Muscle of arm (tissue), 12 donors: ENCODE data around the gene TMEM178B. TPM values are rescaled to one million over a fixed set of nuclear protein-coding genes. Genes with fewer than 3 reads are reported as not detected.
"Not testable (repeated sequence)": the region's sequence is repeated elsewhere in the genome, so short reads cannot be mapped to it uniquely, and the experiment has no call there.

Experiments used
- DNase-seq: peaks from one replicate; pipeline ENCODE4 v3.0.0-alpha.2; 2013
- polyA plus RNA-seq, 12 donors: library from polyadenylated mRNA; unstranded; fragments of 120-200 nt; gene quantifications; one replicate each; pipeline ENCODE4 v1.2.1, GENCODE V29; 2013; ENCODE audit not compliant: insufficient read length in 12 of 12

TMEM178B gene
- polyA plus RNA-seq, 12 donors: 0.50 to 1.9 (median 0.73) TPM; not detected in 1

GRCh38 chr7:141074162-141074991 lies 513 bp downstream of the TMEM178B start:
- no peak for DNase-seq

GRCh38 chr7:141074997-141075396 lies 1.1 kb downstream of the TMEM178B start:
- DNase-seq: no peak

- no peak for DNase-seq
Observed at GRCh38 chr7:141076377-141076776, 2.5 kb downstream of the TMEM178B start.

DNA sequence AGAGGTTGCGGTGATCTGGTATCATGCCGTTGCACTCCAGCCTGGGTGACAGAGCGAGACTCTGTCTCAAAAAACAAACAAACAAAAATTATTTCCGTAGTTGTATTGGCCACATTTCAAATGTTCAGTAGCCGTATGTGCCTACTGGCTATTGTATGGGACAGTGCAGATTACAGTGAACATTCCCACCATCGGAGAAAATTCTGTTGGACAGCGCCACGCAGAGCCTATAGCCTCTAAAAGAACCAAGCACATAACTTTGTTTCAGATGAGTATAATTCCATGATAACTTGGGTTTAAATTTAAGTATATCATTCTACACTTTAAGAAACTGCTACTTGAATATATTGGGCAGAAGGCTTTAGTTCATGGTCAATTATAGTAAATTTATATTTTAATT lies 5.4 kb downstream of the TMEM178B start:
- no peak for DNase-seq

GRCh38 chr7:141089490-141089889 lies 15.6 kb downstream of the TMEM178B start:
- DNase-seq: not testable (repeated sequence)

DNA sequence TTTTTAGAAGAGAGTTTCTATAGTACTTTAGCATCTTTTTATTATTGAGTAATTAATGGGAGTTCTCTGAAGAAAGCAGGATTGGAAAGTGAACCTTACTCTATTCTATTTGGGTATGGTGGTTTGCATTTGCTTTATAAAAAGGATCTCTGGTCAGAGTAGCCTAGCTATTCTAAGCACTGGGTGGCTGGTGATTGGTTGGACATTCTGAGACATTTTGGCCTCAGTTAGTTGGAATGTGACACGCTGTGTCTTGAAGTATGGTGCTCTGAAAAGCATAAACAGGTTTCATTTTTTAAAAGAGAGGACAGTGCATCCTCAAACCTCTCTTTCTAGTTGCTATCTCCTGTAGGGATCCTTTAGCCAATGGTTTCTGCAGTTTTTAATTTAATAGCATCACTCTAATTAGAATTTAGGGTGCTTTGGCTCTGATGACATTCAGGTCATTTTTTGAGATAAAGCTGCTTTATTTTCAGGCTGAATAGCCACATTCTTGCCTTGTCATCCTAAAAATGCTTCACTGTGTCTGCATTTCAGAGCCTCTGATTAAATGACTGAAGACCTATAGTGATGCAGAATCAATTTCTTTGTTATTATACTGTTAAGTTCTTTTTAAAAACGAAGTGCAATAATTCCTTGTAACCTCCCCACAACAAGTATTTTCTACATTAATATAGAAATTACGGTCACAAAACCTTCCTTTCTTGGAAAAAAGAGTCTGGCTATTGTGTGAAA lies 20.6 kb downstream of the TMEM178B start:
- DNase-seq: no peak

DNA sequence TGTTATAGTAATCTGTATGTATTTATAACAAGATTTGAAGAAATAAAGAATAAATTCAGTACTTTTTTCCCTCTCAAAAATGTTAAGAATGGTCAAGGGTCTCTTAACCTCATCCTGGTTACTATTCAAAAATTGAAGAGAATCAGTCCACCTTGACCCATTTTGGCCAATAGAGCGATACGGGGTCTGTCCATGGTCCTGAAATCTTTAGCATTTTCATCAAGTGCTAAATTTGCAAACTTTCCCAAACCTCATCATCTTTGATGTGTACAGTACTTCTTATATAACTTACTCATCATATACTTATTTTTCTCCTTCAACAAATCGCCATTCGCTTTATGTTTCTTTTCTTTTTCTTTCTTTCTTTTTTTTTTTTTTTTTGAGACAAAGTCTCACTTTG lies 23.6 kb downstream of the TMEM178B start:
- DNase-seq: no peak

DNA sequence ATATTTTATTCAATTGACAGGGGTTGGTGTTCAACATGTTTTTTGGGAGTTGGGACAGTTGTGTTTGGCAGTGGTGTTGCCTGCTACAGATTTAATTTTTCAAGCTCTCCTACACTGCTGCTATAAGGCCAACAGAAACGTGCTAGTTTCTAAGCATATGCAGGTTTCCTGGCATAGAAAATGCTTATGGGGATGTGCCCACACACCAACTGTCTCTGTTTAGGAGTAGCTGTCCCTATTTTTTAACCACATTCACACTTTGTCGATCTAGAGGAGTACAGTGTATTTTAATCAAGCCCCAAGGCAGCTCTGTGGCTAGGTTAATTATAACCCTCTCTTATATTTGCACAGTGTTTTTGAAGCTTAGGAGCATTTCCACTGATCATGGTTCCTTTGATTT lies 28.6 kb downstream of the TMEM178B start:
- DNase-seq: no peak

GRCh38 chr7:141103847-141104429 lies 30.1 kb downstream of the TMEM178B start:
- no peak for DNase-seq

- no peak for DNase-seq
Observed at GRCh38 chr7:141113131-141113530, 39.3 kb downstream of the TMEM178B start.

DNA sequence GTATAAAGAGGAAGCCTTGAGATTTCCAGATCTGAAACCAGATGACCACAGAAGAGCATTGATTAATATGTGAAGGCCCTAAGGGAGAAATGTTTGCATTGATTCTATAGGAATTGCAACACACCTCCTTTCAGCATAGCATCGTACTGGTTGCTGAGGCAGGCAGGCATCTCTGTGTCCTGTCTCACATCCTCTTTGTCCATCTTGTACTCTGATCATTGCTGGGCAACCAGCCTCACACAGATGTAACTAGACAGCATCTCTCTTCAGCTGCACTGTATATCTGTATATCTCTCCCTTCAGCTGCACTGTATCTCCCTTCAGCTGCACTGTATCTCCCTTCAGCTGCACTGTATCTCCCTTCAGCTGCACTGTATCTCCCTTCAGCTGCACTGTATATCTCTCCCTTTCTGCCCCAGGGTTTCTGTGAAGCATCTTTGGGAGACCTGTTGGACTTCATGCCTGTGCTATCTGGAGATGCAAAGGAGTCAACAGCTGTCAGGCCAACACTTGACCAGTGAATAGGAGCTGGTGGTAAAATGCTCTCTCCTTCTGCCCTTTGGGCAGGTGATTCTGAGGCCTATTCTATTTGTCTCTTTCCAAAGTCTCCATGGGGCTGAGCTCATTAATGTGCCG lies 40.3 kb downstream of the TMEM178B start:
- DNase-seq: no peak

DNA sequence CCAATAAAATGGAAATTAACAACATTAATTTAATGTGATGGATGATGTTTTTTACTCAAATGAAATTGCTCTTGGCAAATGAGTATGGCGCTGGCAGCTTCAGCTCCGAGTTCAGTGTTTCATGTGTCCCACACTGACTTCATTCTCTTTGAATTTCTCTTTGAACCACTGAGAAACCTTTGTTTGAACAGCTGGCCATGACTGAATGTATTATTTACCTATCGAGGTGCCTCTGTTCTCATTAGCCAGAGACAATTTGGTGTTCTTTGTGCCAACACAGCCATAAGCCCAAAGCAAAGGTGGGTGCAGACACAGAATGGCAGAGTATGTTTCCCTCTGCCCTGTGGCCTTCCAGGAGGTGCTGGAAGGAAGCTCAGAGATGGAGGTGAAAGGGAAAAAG lies 42.1 kb downstream of the TMEM178B start:
- DNase-seq: no peak

DNA sequence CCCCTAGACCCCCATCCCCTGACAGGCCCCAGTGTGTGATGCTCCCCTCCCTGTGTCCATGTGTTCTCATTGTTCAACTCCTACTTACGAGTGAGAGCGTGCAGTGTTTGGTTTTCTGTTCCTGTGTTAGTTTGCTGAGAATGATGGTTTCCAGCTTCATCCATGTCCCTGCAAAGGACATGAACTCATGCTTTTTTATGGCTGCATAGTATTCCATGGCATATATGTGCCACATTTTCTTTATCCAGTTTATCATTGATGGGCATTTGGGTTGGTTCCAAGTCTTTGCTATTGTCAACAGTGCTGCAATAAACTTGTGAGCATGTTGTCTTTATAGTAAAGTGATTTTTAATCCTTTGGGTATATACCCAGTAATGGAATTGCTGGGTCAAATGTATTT lies 42.8 kb downstream of the TMEM178B start:
- DNase-seq: not testable (repeated sequence)

- no peak for DNase-seq
Observed at GRCh38 chr7:141118767-141119166, 44.9 kb downstream of the TMEM178B start.

- DNase-seq: no peak
Observed at GRCh38 chr7:141119187-141119586, 45.3 kb downstream of the TMEM178B start.

- DNase-seq: no peak
Observed at GRCh38 chr7:141122736-141123135, 48.9 kb downstream of the TMEM178B start.

GRCh38 chr7:141123522-141123921 lies 49.7 kb downstream of the TMEM178B start:
- no peak for DNase-seq

GRCh38 chr7:141126107-141126506 lies 52.2 kb downstream of the TMEM178B start:
- no peak for DNase-seq

DNA sequence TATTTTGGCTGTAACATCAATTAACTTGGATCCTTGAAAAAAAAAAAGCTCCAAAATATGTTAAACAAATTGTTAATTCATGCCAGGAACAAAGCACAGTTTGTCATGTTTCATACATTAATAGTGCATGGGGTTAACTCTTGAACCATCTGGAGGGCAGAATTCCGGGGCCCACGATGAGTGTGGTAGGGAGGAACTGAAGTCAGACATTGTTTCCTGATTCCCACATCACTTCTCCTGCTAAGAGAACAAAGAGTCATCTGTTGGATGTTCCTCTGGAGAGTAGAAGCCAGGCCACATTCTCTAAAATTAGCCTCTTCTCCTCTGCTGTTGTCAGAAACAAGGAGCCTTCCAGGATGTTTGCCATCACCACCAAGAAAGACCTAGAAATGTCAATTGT lies 54.6 kb downstream of the TMEM178B start:
- no peak for DNase-seq

GRCh38 chr7:141128931-141129330 lies 55.1 kb downstream of the TMEM178B start:
- DNase-seq: no peak

DNA sequence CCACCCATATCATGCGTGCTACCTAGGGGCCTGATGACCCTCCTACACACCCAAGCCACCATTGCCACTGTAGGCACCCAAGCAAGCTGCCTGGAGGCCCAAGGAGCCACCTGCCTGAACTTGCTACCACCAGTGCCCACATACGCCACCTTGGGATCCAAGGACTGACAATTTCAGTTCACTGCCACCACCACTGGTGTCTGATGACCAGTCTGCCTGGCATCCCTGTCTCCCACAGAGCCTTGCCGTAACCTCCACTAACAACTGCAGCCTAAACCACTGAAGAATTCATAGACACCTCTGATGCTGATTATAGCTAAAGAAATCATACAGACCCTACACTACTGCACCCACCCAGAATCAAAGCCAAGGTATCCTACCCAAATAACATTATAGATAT lies 58.8 kb downstream of the TMEM178B start:
- no peak for DNase-seq

DNA sequence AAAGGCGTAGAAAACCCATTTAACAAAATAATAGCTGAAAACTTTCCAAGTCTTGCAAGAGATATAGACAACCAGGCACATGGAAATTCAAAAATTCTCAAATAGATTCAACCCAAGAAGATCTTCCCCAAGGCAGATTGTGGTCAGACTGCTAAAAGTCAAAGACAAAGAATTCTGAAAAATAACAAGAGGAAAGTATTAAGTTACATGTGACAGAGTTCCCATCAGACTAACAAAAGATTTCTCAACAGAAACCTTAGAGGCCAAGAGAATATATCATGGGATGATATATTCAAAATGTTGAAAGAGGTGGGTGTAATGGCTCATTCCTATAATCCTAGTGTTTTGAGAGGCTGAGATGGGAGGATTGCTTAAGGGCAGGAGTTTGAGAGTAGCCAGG lies 59.8 kb downstream of the TMEM178B start:
- DNase-seq: no peak
